Naive thymus-derived CD4-positive, alpha-beta T cell (primary cell): ENCODE results near the gene GJC2. TPM values are rescaled to one million over a fixed set of nuclear protein-coding genes. Genes with fewer than 3 reads are reported as not detected.
A peak's percentile ranks its signal among the peaks of the same experiment; 100 is the strongest.

Source experiments
- ATAC-seq: fragments of 150-1000 bp; cut with Tn5 transposase; 2 replicates; pipeline ENCODE4 v1.10.0; 2021; ENCODE audit warnings: mild to moderate bottlenecking, moderate library complexity
- CTCF ChIA-PET: fragments of 350-600 bp; sonication (Branson Sonifier 250); formaldehyde crosslinking; loops from one replicate; lab custom pipeline; 2021; ENCODE audit warnings: antibody characterized with exemption; lab: Charles Lee
- POLR2A ChIA-PET: fragments of 350-600 bp; sonication (Branson Sonifier 250); formaldehyde crosslinking; loops from one replicate; lab custom pipeline; 2021; ENCODE audit warnings: antibody characterized with exemption, inconsistent platforms; lab: Charles Lee
- DNase-seq, 9 donors: peaks; one replicate each; pipeline versions ENCODE4 v3.0.0 to v3.0.0-alpha.2; 2020 to 2022; ENCODE audit warnings: mixed read lengths in 1 of 9
- H3K27ac ChIP-seq: one replicate; pipeline ENCODE4 v1.7.0; 2013; ENCODE audit warnings: mild to moderate bottlenecking, low read depth, low read length, moderate library complexity
- H3K27me3 ChIP-seq, 2 donors: one replicate each; pipeline ENCODE4 v1.7.0; 2013; ENCODE audit warnings: low read length in 2 of 2, mild to moderate bottlenecking in 2 of 2, moderate library complexity in 2 of 2; ENCODE audit not compliant: control insufficient read depth in 2 of 2, insufficient read depth in 2 of 2
- H3K36me3 ChIP-seq, 3 experiments: 1 replicate in 2 of 3; 2 replicates in 1 of 3; pipeline ENCODE4 v1.7.0; 2013; ENCODE audit warnings: low read length in 3 of 3, mild to moderate bottlenecking in 3 of 3, moderate library complexity in 1 of 3; ENCODE audit not compliant: insufficient read depth in 3 of 3, control insufficient read depth in 2 of 3
- H3K4me1 ChIP-seq, 2 donors: one replicate each; pipeline ENCODE4 v1.7.0; 2013; ENCODE audit warnings: low read length in 2 of 2, mild to moderate bottlenecking in 2 of 2, moderate library complexity in 1 of 2; ENCODE audit not compliant: control insufficient read depth in 2 of 2, insufficient read depth in 2 of 2
- H3K4me3 ChIP-seq: 2 replicates; pipeline ENCODE4 v1.7.0; 2013; ENCODE audit warnings: mild to moderate bottlenecking, low read length
- H3K9me3 ChIP-seq, 3 experiments: 1 replicate in 2 of 3; 2 replicates in 1 of 3; pipeline ENCODE4 v1.7.0; 2013; ENCODE audit warnings: low read length in 3 of 3; ENCODE audit not compliant: control insufficient read depth in 2 of 3
- H3K27ac Mint-ChIP-seq, 9 donors: one replicate each; pipeline ENCODE4 v1.8.0; 2020 to 2022; ENCODE audit warnings: mixed read lengths in 9 of 9, mild to moderate bottlenecking in 8 of 9, moderate library complexity in 5 of 9, inconsistent platforms in 2 of 9
- H3K27me3 Mint-ChIP-seq, 5 donors: one replicate each; pipeline ENCODE4 v1.8.0; 2021 to 2022; ENCODE audit warnings: mixed read lengths in 5 of 5, mild to moderate bottlenecking in 1 of 5
- H3K36me3 Mint-ChIP-seq, 5 donors: one replicate each; pipeline ENCODE4 v1.8.0; 2020 to 2022; ENCODE audit warnings: mixed read lengths in 5 of 5, mild to moderate bottlenecking in 3 of 5, inconsistent platforms in 1 of 5
- H3K4me1 Mint-ChIP-seq, 7 donors: one replicate each; pipeline ENCODE4 v1.8.0; 2020 to 2022; ENCODE audit warnings: mixed read lengths in 7 of 7, mild to moderate bottlenecking in 3 of 7, inconsistent platforms in 1 of 7
- H3K4me3 Mint-ChIP-seq, 10 donors: one replicate each; pipeline ENCODE4 v1.8.0; 2020 to 2022; ENCODE audit warnings: mild to moderate bottlenecking in 10 of 10, mixed read lengths in 10 of 10, moderate library complexity in 6 of 10, inconsistent platforms in 2 of 10
- H3K9me3 Mint-ChIP-seq, 11 donors: one replicate each; pipeline ENCODE4 v1.8.0; 2020 to 2022; ENCODE audit warnings: mixed read lengths in 11 of 11, mild to moderate bottlenecking in 4 of 11, inconsistent platforms in 1 of 11, moderate library complexity in 1 of 11
- intact Hi-C, 2 donors: fragments of 100-400 bp; cut with micrococcal nuclease; formaldehyde crosslinking; loops; one replicate each; pipeline ENCODE4 v1.15.1; 2023
- polyA plus RNA-seq, 2 donors: library from polyadenylated mRNA; unstranded; fragments of 300-500 nt; fragmentation: Illumina TruSeq; gene quantifications; one replicate each; pipeline ENCODE4 v1.2.3, GENCODE V29; 2021
- total RNA-seq, 6 experiments: library from RNA in 5 of 6; stranded (reverse) in 5 of 6; gene quantifications; 1 replicate in 5 of 6; 2 replicates in 1 of 6; pipeline ENCODE4 v1.2.3 and lab custom pipeline; 2021 to 2026

GJC2 gene
- total and polyA plus RNA-seq, 7 experiments from 2014 or later: 0.70 to 3.3 (median 0.94) TPM; not detected in 2

DNA sequence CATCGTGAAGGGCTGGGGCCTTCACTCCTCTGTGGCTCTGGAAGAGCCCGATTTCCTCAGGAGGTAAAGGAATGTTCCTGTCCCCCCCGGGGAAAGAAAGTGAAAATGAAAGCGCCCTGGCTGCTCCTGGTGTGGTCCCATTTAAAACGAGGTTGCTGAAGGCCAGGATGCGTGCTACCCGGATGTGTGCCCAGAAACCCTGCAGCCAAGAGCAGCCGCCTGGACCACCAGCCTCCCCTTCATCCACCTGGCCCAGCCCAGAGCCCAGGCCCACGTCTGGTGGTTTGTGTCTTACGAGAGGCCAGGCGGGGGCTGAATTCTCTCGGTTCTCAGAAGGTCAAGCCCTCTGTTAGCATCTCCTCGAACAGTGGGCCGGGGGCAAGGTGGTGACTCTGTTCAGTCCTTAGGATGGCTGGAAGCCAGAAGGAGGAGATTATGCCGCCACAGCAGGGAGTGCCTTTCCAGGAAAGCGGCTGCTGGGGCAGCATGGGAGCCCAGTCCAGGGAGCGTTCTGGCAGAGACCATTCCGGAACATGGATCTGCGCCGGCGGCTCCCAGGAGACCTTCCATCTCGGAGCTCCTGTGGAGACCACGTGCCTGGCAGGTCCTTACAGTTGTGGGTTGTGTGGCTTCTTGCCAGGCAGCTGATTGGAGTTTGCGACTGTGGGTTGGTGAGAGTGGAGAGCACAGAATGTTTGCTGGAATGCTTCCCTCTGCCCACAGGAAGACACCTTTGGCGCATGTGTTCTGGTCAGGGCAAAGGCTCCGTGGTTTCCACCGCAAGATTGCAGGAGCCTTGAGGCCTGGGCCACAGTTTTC, 8.3 kb upstream of the GJC2 start:
- POLR2A ChIA-PET: interaction anchor here (1.2 to 3.0 kb wide), 2 partner anchors 12 to 24 kb away, joined by 3 to 29 read pairs; partner anchors contain the start of gene IBA57
- Histone ChIP-seq H3K27ac (peak overlapping the region; percentile 98), H3K27me3 (no peaks in the 10 kb centered on the region), H3K9me3 (no peaks in the 10 kb centered on the region), H3K4me1 (peaks cover 44 to 45% of the 10 kb centered on the region in 2 donors), H3K4me3 (peak overlapping the region; percentile 87), H3K36me3 (peaks cover 0 to 28% (median 0%) of the 10 kb centered on the region in 3 experiments)
- Mint-ChIP-seq H3K27me3 (peaks cover 0 to 12% (median 0%) of the 10 kb centered on the region in 5 donors), H3K4me1 (peaks cover 23 to 48% (median 34%) of the 10 kb centered on the region in 7 donors), H3K27ac (peak overlapping the region; percentile 56 to 100 (median 99)), H3K4me3 (peak overlapping the region; percentile 87 to 99 (median 95)), H3K36me3 (peaks cover 0 to 11% (median 0%) of the 10 kb centered on the region in 5 donors), H3K9me3 (peaks cover 0 to 5% (median 0%) of the 10 kb centered on the region in 11 donors)
- peak in 1 of 9 donors; percentile 23 for DNase-seq
- no peak for ATAC-seq
- intact Hi-C loops: loop anchor here (2.0 to 10.0 kb wide), 5 partner anchors 15 to 1734 kb away; partner anchors contain the start of genes CCSAP (in 1 of the 2) and PARP1 (in 1 of the 2)
- CTCF ChIA-PET: no interaction called here

DNA sequence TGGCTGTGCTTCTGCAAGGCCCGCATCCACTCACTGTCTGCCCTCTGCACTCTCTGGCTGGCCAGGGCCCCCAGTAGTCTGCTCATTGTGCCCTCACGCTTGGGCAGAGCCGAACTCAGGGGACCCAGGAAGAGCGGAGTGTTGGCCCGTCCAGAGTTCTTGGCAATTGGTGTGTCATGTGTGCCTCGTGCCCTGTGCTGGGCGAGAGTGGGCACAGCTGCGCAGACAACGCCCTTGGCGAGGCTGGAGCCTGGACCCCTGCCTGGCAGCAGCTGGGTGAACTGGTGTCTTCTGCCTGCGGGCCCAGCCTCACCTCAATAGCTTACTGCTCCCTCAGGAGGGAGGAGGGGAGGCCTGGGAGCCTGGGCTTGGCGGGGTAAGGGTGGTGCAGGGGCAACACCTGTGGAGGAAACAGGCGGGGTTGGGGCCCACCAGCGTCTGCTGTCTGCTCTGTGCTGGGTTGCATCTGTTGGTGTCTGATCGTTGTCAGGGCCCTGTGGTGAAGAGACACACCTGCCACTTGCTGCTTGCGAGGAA, 7.5 kb upstream of the GJC2 start:
- ChIA-PET POLR2A (interaction anchor here (3.0 kb wide), 1 partner anchor 23 kb away, joined by 29 read pairs; the partner anchor contains the start of gene IBA57), CTCF (interaction anchor here (0.6 kb wide), 1 partner anchor 12 kb away, joined by 3 read pairs; no protein-coding TSS in a partner anchor)
- Histone ChIP-seq H3K27ac (peak overlapping the region; percentile 98), H3K9me3 (no peaks in the 10 kb centered on the region), H3K4me1 (peaks cover 39 to 45% of the 10 kb centered on the region in 2 donors), H3K4me3 (peak overlapping the region; percentile 87), H3K36me3 (peaks cover 0 to 36% (median under 1%) of the 10 kb centered on the region in 3 experiments), H3K27me3 (no peaks in the 10 kb centered on the region)
- peak overlapping the region in 6 of 9 donors; percentile 74 to 100 (median 92) for H3K27ac Mint-ChIP-seq
- peaks cover 0 to 5% (median 0%) of the 10 kb centered on the region in 11 donors for H3K9me3 Mint-ChIP-seq
- intact Hi-C loops: loop anchor here in 1 of 2 donors (5.0 to 10.0 kb wide), 2 partner anchors 1203 to 1735 kb away; partner anchors contain the start of genes CCSAP and PARP1
- peaks cover 0 to 11% (median 0%) of the 10 kb centered on the region in 5 donors for H3K36me3 Mint-ChIP-seq
- ATAC-seq: no peak
- peak overlapping the region; percentile 36 to 99 (median 95) for H3K4me3 Mint-ChIP-seq
- H3K4me1 Mint-ChIP-seq: peaks cover 23 to 48% (median 32%) of the 10 kb centered on the region in 7 donors
- DNase-seq: peak in 2 of 9 donors; percentile 23 to 35
- H3K27me3 Mint-ChIP-seq: peaks cover 0 to 5% (median 0%) of the 10 kb centered on the region in 5 donors

DNA sequence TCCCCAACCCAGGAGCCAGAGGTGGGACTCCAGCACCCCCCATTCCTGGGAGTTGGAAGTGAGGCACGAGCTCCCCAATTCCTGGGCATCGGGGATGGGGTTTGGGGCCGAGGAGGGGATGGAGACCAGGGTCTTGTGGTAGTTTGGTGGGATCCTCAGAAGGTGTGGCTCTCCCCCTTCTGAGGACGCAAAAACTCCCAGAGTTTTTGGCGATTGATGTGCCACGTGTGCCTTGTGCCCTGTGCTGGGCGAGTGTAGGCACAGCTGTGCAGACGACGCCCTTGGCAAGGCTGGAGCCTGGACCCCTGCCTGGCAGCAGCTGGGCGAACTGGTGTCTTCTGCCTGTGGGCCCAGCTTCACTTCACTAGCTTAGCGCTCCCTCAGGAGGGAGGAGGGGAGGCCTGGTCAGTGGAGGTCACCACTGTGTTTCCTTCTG, 7.0 kb upstream of the GJC2 start:
- Mint-ChIP-seq H3K4me1 (peaks cover 23 to 48% (median 32%) of the 10 kb centered on the region in 7 donors), H3K9me3 (peaks cover 0 to 5% (median 0%) of the 10 kb centered on the region in 11 donors), H3K4me3 (peak overlapping the region; percentile 26 to 99 (median 95)), H3K36me3 (peaks cover 0 to 11% (median 0%) of the 10 kb centered on the region in 5 donors), H3K27ac (peak overlapping the region in 7 of 9 donors; percentile 66 to 99 (median 80)), H3K27me3 (no peaks in the 10 kb centered on the region)
- POLR2A ChIA-PET: interaction anchor here (1.2 to 3.0 kb wide), 2 partner anchors 20 to 23 kb away, joined by 3 to 29 read pairs; partner anchors contain the start of gene IBA57
- Histone ChIP-seq H3K27me3 (no peaks in the 10 kb centered on the region), H3K9me3 (no peaks in the 10 kb centered on the region), H3K4me3 (peak overlapping the region; percentile 87), H3K27ac (no peak overlapping the region), H3K4me1 (peaks cover 36 to 45% of the 10 kb centered on the region in 2 donors), H3K36me3 (peaks cover 0 to 41% (median 5%) of the 10 kb centered on the region in 3 experiments)
- ATAC-seq (no peak), DNase-seq (no peak)
- CTCF ChIA-PET: interaction anchor here (0.6 to 2.6 kb wide), 2 partner anchors 12 to 24 kb away, joined by 3 to 8 read pairs; no protein-coding TSS in a partner anchor
- intact Hi-C loops: loop anchor here in 1 of 2 donors (5.0 to 10.0 kb wide), 2 partner anchors 1202 to 1735 kb away; partner anchors contain the start of genes CCSAP and PARP1

DNA sequence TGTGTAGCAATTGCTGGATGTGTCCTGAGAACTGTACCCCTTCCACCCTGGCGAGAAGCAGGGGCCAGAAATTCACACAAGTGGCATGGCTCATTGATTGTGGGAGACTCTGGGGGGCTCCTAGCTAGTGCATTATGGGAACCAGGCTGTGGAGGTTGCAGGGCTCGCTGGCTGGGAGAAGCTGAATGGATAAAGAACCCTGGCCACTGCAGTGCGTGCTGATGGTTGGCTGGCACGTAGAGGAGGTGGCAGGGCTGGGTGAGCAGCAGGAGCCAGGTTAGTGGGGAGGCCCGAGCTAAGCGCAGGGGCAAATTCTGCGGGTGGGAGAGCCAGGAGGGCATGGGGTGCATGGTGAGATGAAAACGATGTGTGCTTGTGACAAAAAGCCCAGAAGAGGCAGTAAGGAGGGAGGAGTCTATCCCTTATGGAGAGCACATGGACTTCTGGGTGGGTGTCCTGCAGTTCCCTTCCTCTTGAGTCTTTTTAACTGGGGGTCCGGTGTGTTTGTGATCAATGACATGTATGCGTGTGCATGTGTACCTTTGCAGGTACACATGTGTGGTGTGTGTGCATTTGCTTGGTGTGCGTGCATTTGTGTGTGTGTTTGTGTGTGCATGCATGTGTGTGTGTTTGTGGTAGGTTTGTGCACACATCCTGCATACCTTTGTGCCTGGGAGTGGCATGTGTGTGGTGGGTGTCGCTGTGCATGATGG, 6.1 kb upstream of the GJC2 start:
- DNase-seq: no peak
- POLR2A ChIA-PET: interaction anchor here (0.6 to 3.0 kb wide), 5 partner anchors 10 to 62 kb away, joined by 3 to 29 read pairs (median 3); partner anchors contain the start of gene IBA57
- no peaks in the 10 kb centered on the region for H3K27me3 Mint-ChIP-seq
- peaks cover 36 to 45% of the 10 kb centered on the region in 2 donors for H3K4me1 ChIP-seq
- peak overlapping the region in 6 of 9 donors; percentile 66 to 99 (median 67) for H3K27ac Mint-ChIP-seq
- peak overlapping the region; percentile 29 to 99 (median 94) for H3K4me3 Mint-ChIP-seq
- H3K4me3 ChIP-seq: no peak overlapping the region
- H3K36me3 ChIP-seq: peaks cover 0 to 50% (median 8%) of the 10 kb centered on the region in 3 experiments
- H3K9me3 Mint-ChIP-seq: peaks cover 0 to 5% (median 0%) of the 10 kb centered on the region in 11 donors
- intact Hi-C loops: loop anchor here in 1 of 2 donors (5.0 to 10.0 kb wide), 2 partner anchors 1201 to 1736 kb away; partner anchors contain the start of genes CCSAP and PARP1
- H3K4me1 Mint-ChIP-seq: peaks cover 23 to 48% (median 32%) of the 10 kb centered on the region in 7 donors
- no peak overlapping the region for H3K27ac ChIP-seq
- ATAC-seq: no peak
- peaks cover 0 to 11% (median 0%) of the 10 kb centered on the region in 5 donors for H3K36me3 Mint-ChIP-seq
- CTCF ChIA-PET: interaction anchor here (1.1 to 2.6 kb wide), 3 partner anchors 19 to 24 kb away, joined by 3 to 8 read pairs (median 3); partner anchors contain the start of gene IBA57
- H3K27me3 ChIP-seq: no peaks in the 10 kb centered on the region
- no peaks in the 10 kb centered on the region for H3K9me3 ChIP-seq

DNA sequence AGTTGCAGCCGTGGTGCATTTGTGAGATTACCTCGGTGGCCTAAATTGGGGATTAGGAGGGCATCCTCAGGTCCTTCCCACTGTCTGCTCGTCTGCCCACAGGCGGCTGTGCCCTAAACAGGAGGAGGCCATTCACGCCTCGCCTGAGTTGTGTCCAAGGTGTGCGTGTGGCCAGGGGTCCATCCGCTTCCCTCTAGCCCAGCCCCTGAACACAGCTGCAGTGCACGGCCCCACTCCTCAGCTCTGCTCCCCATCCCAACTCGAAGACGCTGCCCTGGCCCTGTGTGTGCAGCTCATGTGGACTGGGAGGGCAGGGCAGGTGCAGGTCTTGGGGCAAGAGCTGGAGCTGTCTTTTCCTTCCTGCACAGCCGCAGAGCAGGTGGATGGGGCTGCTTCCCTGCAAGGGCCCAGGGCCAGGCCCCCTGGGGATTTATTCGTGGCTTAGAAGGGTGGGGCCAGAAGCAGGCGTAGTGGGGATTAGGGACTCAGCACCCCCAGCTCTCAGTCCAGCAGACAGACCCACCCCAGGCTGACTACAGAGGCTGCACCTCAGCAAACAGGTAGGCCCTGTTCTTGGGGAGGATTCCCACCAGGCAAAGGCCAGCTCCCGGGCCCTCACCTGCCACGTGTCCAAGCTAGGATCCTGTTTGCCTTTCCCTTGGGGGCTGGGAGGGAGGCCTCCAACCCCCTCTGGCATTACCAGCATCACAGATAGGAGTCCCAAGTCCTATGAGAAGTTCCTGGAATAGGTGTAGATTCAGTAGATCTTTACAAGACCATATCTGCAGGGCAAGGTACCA, 5.3 kb upstream of the GJC2 start:
- Histone ChIP-seq H3K27ac (no peak overlapping the region), H3K4me1 (peaks cover 32 to 45% of the 10 kb centered on the region in 2 donors), H3K9me3 (no peaks in the 10 kb centered on the region), H3K27me3 (no peaks in the 10 kb centered on the region), H3K36me3 (peaks cover 0 to 58% (median 8%) of the 10 kb centered on the region in 3 experiments), H3K4me3 (no peak overlapping the region)
- peaks cover 0 to 11% (median 0%) of the 10 kb centered on the region in 5 donors for H3K36me3 Mint-ChIP-seq
- ChIA-PET POLR2A (interaction anchor here (0.7 to 3.0 kb wide), 5 partner anchors 21 to 62 kb away, joined by 3 to 29 read pairs (median 3); partner anchors contain the start of gene IBA57), CTCF (interaction anchor here (1.1 to 2.6 kb wide), 3 partner anchors 18 to 23 kb away, joined by 3 to 8 read pairs (median 3); partner anchors contain the start of gene IBA57)
- peaks cover 0 to 5% (median 0%) of the 10 kb centered on the region in 11 donors for H3K9me3 Mint-ChIP-seq
- DNase-seq (no peak), ATAC-seq (no peak)
- intact Hi-C loops: loop anchor here in 1 of 2 donors (5.0 to 10.0 kb wide), 2 partner anchors 1200 to 1737 kb away; partner anchors contain the start of genes CCSAP and PARP1
- peaks cover 23 to 47% (median 32%) of the 10 kb centered on the region in 7 donors for H3K4me1 Mint-ChIP-seq
- H3K27ac Mint-ChIP-seq: peak overlapping the region in 2 of 9 donors; percentile 88 to 99
- no peaks in the 10 kb centered on the region for H3K27me3 Mint-ChIP-seq
- H3K4me3 Mint-ChIP-seq: peak overlapping the region in 6 of 10 donors; percentile 49 to 96 (median 90)
